B cell (primary cell): Measurements from ENCODE around the gene EFNA5. TPM values are rescaled to one million over a fixed set of nuclear protein-coding genes. Genes with fewer than 3 reads are reported as not detected.

Experiments used
- ATAC-seq: fragments of 200-7000 bp; cut with Tn5 transposase; one replicate; pipeline ENCODE4 v1.10.0; 2021; ENCODE audit warnings: low read depth, mild to moderate bottlenecking, moderate number of reproducible peaks, moderate library complexity
- CTCF ChIA-PET: fragments of 350-600 bp; sonication (Branson Sonifier 250); formaldehyde crosslinking; loops from one replicate; lab custom pipeline; 2021; ENCODE audit warnings: antibody characterized with exemption, inconsistent platforms; lab: Charles Lee
- POLR2A ChIA-PET: fragments of 350-600 bp; sonication (Branson Sonifier 250); formaldehyde crosslinking; loops from one replicate; lab custom pipeline; 2021; ENCODE audit warnings: antibody characterized with exemption; lab: Charles Lee
- DNase-seq: peaks from one replicate; pipeline ENCODE4 v3.0.0; 2013
- H2AFZ ChIP-seq: 2 replicates; pipeline ENCODE4 v1.6.1; 2012; ENCODE audit warnings: mild to moderate bottlenecking, low read depth, low read length; ENCODE audit not compliant: insufficient read depth, poor library complexity, severe bottlenecking
- H3K27ac ChIP-seq, 2 donors: 1 replicate in 1 of 2; 2 replicates in 1 of 2; pipeline ENCODE4 v1.5.1; 2012 to 2013; ENCODE audit warnings: low read length in 2 of 2, mild to moderate bottlenecking in 2 of 2, moderate library complexity in 1 of 2
- H3K27me3 ChIP-seq, 4 experiments: fragments of 200-600 bp in 1 of 4; sonication (generic) in 1 of 4; replicated peaks in 1 of 4; 1 replicate in 2 of 4; 2 replicates in 2 of 4; pipeline versions ENCODE4 v1.6.1 to v1.7.0; 2013 to 2016; ENCODE audit warnings: low read length in 3 of 4, mild to moderate bottlenecking in 2 of 4, mixed read lengths in 1 of 4, moderate library complexity in 1 of 4; ENCODE audit not compliant: insufficient read depth in 4 of 4, control insufficient read depth in 3 of 4; ENCODE audit errors: control extremely low read depth in 1 of 4
- H3K36me3 ChIP-seq, 2 experiments: replicated peaks in 1 of 2; 1 replicate in 1 of 2; 2 replicates in 1 of 2; pipeline versions ENCODE4 v1.6.1 to v1.7.1; 2013; ENCODE audit warnings: low read length in 1 of 2; ENCODE audit not compliant: insufficient read depth in 2 of 2, control insufficient read depth in 1 of 2; ENCODE audit errors: control extremely low read depth in 1 of 2, extremely low read depth in 1 of 2
- H3K4me1 ChIP-seq, 2 donors: fragments of 200-600 bp in 1 of 2; sonication (generic) in 1 of 2; 1 replicate in 1 of 2; 2 replicates in 1 of 2; pipeline versions ENCODE4 v1.5.1 to v1.6.1; 2013 to 2017; ENCODE audit warnings: low read length in 2 of 2; ENCODE audit not compliant: control insufficient read depth in 2 of 2, insufficient read depth in 2 of 2
- H3K4me2 ChIP-seq: replicated peaks from 2 replicates; pipeline ENCODE3; 2012; ENCODE audit warnings: mild to moderate bottlenecking, low read depth, low read length; ENCODE audit not compliant: poor library complexity, severe bottlenecking
- H3K4me3 ChIP-seq, 5 experiments: fragments of 200-600 bp in 1 of 5; sonication (generic) in 1 of 5; 1 replicate in 3 of 5; 2 replicates in 2 of 5; pipeline versions ENCODE4 v1.5.1 to v1.7.0; 2011 to 2016; ENCODE audit warnings: low read length in 4 of 5, mild to moderate bottlenecking in 4 of 5, low read depth in 2 of 5, control low read depth in 1 of 5, moderate library complexity in 1 of 5; ENCODE audit not compliant: insufficient read depth in 1 of 5; ENCODE audit errors: control extremely low read depth in 1 of 5, extremely low read depth in 1 of 5
- H3K79me2 ChIP-seq: fragments of 200-600 bp; sonication (generic); one replicate; pipeline ENCODE4 v1.6.0; 2016; ENCODE audit warnings: low read length; ENCODE audit not compliant: control insufficient read depth, insufficient read depth
- H3K9ac ChIP-seq: fragments of 200-600 bp; sonication (generic); 2 replicates; pipeline ENCODE4 v1.6.1; 2017; ENCODE audit warnings: mild to moderate bottlenecking, low read length, moderate library complexity
- H3K9me3 ChIP-seq, 3 donors: one replicate each; pipeline versions ENCODE4 v1.6.1 to v1.7.1; 2013; ENCODE audit warnings: low read length in 2 of 3; ENCODE audit not compliant: control insufficient read depth in 2 of 3, insufficient read depth in 1 of 3; ENCODE audit errors: control extremely low read depth in 1 of 3
- H4K20me1 ChIP-seq: 2 replicates; pipeline ENCODE4 v1.6.0; 2012; ENCODE audit warnings: mild to moderate bottlenecking, low read length; ENCODE audit not compliant: insufficient read depth, control insufficient read depth, poor library complexity, severe bottlenecking
- H3K27ac Mint-ChIP-seq: one replicate; pipeline ENCODE4 v1.8.0; 2021; ENCODE audit warnings: mixed read lengths
- H3K27me3 Mint-ChIP-seq: one replicate; pipeline ENCODE4 v1.8.0; 2021; ENCODE audit warnings: mixed read lengths
- H3K4me1 Mint-ChIP-seq: one replicate; pipeline ENCODE4 v1.8.0; 2021; ENCODE audit warnings: mixed read lengths
- H3K4me3 Mint-ChIP-seq: one replicate; pipeline ENCODE4 v1.8.0; 2021; ENCODE audit warnings: mixed read lengths
- H3K9me3 Mint-ChIP-seq: one replicate; pipeline ENCODE4 v1.8.0; 2022; ENCODE audit warnings: mixed read lengths; ENCODE audit not compliant: insufficient read depth
- CTCF ChIP-seq: fragments of 200-600 bp; IDR thresholded peaks from one replicate; pipeline ENCODE4 v1.8.0; 2022; ENCODE audit warnings: antibody characterized with exemption, mild to moderate bottlenecking
- EZH2 ChIP-seq: IDR thresholded peaks from 2 replicates; pipeline ENCODE4 v1.6.1; 2012; ENCODE audit warnings: borderline replicate concordance, low read depth, mild to moderate bottlenecking, moderate library complexity, low read length; ENCODE audit not compliant: insufficient read depth, poor library complexity, severe bottlenecking
- WGBS: methylation state at CpG from one replicate; pipeline ENCODE4 v1.1.5; 2013; ENCODE audit warnings: missing lambda C conversion rate; ENCODE audit not compliant: insufficient coverage; 5-methylcytosine and 5-hydroxymethylcytosine counted together
- intact Hi-C: fragments of 100-400 bp; cut with micrococcal nuclease; formaldehyde crosslinking; loops from one replicate; pipeline ENCODE4 v1.10.0; 2022
- polyA plus RNA-seq: library from polyadenylated mRNA; depleted of rRNA; stranded (reverse); fragments of >200 nt; gene quantifications from 2 replicates; pipeline ENCODE4 v1.2.3, GENCODE V29; 2012
- total RNA-seq, 2 donors: library from RNA; stranded (reverse); fragments of 120-200 nt in 1 of 2; gene quantifications; 1 replicate in 1 of 2; 2 replicates in 1 of 2; pipeline versions ENCODE4 v1.2.3 to v1.2.4, GENCODE V29; 2013 to 2022

EFNA5 gene
- total and polyA plus RNA-seq, 2 donors (not counting 1 experiment from before 2014, with no cell fraction given): not detected

GRCh38 chr5:107401470-107402122 is 269.1 kb downstream of the EFNA5 start:
- ChIA-PET CTCF (no interaction called here), POLR2A (no interaction called here)
- peaks cover 6% of the 10 kb centered on the region for H3K27me3 Mint-ChIP-seq
- Histone ChIP-seq H3K9ac (no peak overlapping the region), H3K4me2 (no peak overlapping the region), H3K9me3 (no peaks in the 10 kb centered on the region), H3K36me3 (no peaks in the 10 kb centered on the region), H3K4me1 (no peaks in the 10 kb centered on the region), H2AFZ (no peak overlapping the region), H3K79me2 (no peaks in the 10 kb centered on the region), H3K27ac (no peak overlapping the region), H4K20me1 (no peaks in the 10 kb centered on the region), H3K27me3 (no peaks in the 10 kb centered on the region), H3K4me3 (no peak overlapping the region)
- H3K9me3 Mint-ChIP-seq: no peaks in the 10 kb centered on the region
- TF ChIP-seq CTCF (no peak), EZH2 (no peak)
- no peaks in the 10 kb centered on the region for H3K4me1 Mint-ChIP-seq
- intact Hi-C loops: no loop called here
- no CpG with 5 or more reads among the region's 5 CpGs for WGBS
- DNase-seq: no peak
- no peak for ATAC-seq
- H3K27ac Mint-ChIP-seq: no peak overlapping the region
- H3K4me3 Mint-ChIP-seq: no peak overlapping the region

GRCh38 chr5:107400328-107400727 is 270.4 kb downstream of the EFNA5 start:
- no peaks in the 10 kb centered on the region for H3K36me3 ChIP-seq
- no CpG with 5 or more reads among the region's 2 CpGs for WGBS
- H3K9me3 Mint-ChIP-seq: no peaks in the 10 kb centered on the region
- TF ChIP-seq CTCF: no peak
- no peak for TF ChIP-seq EZH2
- no peak overlapping the region for H3K4me3 Mint-ChIP-seq
- ATAC-seq (no peak), DNase-seq (no peak)
- POLR2A ChIA-PET: no interaction called here
- CTCF ChIA-PET: no interaction called here
- intact Hi-C loops: no loop called here
- H3K9me3 ChIP-seq: no peaks in the 10 kb centered on the region
- no peaks in the 10 kb centered on the region for H4K20me1 ChIP-seq
- no peak overlapping the region for H3K27ac ChIP-seq
- H2AFZ ChIP-seq: no peak overlapping the region
- H3K9ac ChIP-seq: no peak overlapping the region
- H3K4me2 ChIP-seq: no peak overlapping the region
- H3K27ac Mint-ChIP-seq: no peak overlapping the region
- peaks cover 8% of the 10 kb centered on the region for H3K27me3 Mint-ChIP-seq
- H3K4me3 ChIP-seq: no peak overlapping the region
- H3K79me2 ChIP-seq: no peaks in the 10 kb centered on the region
- H3K4me1 ChIP-seq: no peaks in the 10 kb centered on the region
- H3K27me3 ChIP-seq: no peaks in the 10 kb centered on the region
- H3K4me1 Mint-ChIP-seq: no peaks in the 10 kb centered on the region
